ENCODE results near the gene WFS1. TPM values are rescaled to one million over a fixed set of nuclear protein-coding genes. Genes with fewer than 3 reads are reported as not detected.

WFS1 gene
- total RNA-seq, 1 donor from 2014 or later: 91.8 TPM

- DNase-seq (ENCODE audit: extremely low spot score in 2 of 2): no peak
- H3K4me3 ChIP-seq: no peak overlapping the region
- H3K9me3 ChIP-seq: no peaks in the 10 kb centered on the region
- intact Hi-C loops (cut with DNase I): no loop called here
- H3K27ac ChIP-seq: no peak overlapping the region
- no peaks in the 10 kb centered on the region for H3K4me1 ChIP-seq
- no peak for TF ChIP-seq POLR2AphosphoS5 (IDR thresholded peaks at IDR 0.05; ENCODE audit: insufficient read depth in 1 of 2, low read depth in 1 of 2)
- TF ChIP-seq POLR2A (IDR thresholded peaks at IDR 0.05): no peak
- TF ChIP-seq, protein P1, sequence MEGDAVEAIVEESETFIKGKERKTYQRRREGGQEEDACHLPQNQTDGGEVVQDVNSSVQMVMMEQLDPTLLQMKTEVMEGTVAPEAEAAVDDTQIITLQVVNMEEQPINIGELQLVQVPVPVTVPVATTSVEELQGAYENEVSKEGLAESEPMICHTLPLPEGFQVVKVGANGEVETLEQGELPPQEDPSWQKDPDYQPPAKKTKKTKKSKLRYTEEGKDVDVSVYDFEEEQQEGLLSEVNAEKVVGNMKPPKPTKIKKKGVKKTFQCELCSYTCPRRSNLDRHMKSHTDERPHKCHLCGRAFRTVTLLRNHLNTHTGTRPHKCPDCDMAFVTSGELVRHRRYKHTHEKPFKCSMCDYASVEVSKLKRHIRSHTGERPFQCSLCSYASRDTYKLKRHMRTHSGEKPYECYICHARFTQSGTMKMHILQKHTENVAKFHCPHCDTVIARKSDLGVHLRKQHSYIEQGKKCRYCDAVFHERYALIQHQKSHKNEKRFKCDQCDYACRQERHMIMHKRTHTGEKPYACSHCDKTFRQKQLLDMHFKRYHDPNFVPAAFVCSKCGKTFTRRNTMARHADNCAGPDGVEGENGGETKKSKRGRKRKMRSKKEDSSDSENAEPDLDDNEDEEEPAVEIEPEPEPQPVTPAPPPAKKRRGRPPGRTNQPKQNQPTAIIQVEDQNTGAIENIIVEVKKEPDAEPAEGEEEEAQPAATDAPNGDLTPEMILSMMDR (IDR thresholded peaks at IDR 0.05): no peak
- H3K27me3 ChIP-seq: no peaks in the 10 kb centered on the region
- peaks cover 0 to 9% of the 10 kb centered on the region in 2 donors for H3K36me3 ChIP-seq
These were observed 48.6 kb downstream of the WFS1 start for GRCh38 chr4:6318206-6318605.

GRCh38 chr4:6319530-6320150 lies 50.0 kb downstream of the WFS1 start:
- no peak overlapping the region for H3K27ac ChIP-seq
- H3K36me3 ChIP-seq: peaks cover 0 to 9% of the 10 kb centered on the region in 2 donors
- H3K4me1 ChIP-seq: peaks cover 3% of the 10 kb centered on the region
- no peak for TF ChIP-seq POLR2AphosphoS5 (IDR thresholded peaks at IDR 0.05; ENCODE audit: insufficient read depth in 1 of 2, low read depth in 1 of 2)
- TF ChIP-seq, protein P1 (IDR thresholded peaks at IDR 0.05): no peak
- no peak for TF ChIP-seq POLR2A (IDR thresholded peaks at IDR 0.05)
- no peak overlapping the region for H3K4me3 ChIP-seq
- H3K9me3 ChIP-seq: no peaks in the 10 kb centered on the region
- intact Hi-C loops (cut with DNase I): loop anchor here (10.0 kb wide), 1 partner anchor 325 kb away; no protein-coding TSS in a partner anchor
- no peaks in the 10 kb centered on the region for H3K27me3 ChIP-seq
- DNase-seq (ENCODE audit: extremely low spot score in 2 of 2): no peak

DNA sequence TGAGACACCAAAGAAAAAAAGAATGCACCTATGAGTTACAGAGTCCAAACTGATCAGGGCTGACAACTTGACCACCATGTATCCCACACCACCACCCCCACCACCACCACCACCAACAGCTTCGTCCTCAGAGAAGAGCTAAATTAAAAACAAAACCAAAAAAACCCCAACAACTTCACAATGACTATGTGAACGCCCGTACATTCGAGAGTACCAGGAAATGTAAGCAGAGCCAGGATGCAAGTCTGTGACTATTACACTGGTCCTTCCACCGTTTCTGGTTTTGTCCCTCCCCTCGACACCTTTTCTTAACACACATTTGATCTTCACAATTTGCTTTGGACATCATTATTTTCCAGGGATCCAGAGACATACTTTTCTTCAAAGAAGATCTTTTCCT lies 51.0 kb downstream of the WFS1 start:
- peaks cover 12% of the 10 kb centered on the region for H3K4me1 ChIP-seq
- no peaks in the 10 kb centered on the region for H3K9me3 ChIP-seq
- no peak for DNase-seq (ENCODE audit: extremely low spot score in 2 of 2)
- intact Hi-C loops (cut with DNase I): loop anchor here (10.0 kb wide), 1 partner anchor 326 kb away; no protein-coding TSS in a partner anchor
- H3K27me3 ChIP-seq: no peaks in the 10 kb centered on the region
- TF ChIP-seq POLR2A (IDR thresholded peaks at IDR 0.05): no peak
- TF ChIP-seq POLR2AphosphoS5 (IDR thresholded peaks at IDR 0.05; ENCODE audit: insufficient read depth in 1 of 2, low read depth in 1 of 2): no peak
- TF ChIP-seq, protein P1 (IDR thresholded peaks at IDR 0.05): no peak
- H3K36me3 ChIP-seq: peaks cover 0 to 9% of the 10 kb centered on the region in 2 donors
- H3K27ac ChIP-seq: no peak overlapping the region
- no peak overlapping the region for H3K4me3 ChIP-seq

DNA sequence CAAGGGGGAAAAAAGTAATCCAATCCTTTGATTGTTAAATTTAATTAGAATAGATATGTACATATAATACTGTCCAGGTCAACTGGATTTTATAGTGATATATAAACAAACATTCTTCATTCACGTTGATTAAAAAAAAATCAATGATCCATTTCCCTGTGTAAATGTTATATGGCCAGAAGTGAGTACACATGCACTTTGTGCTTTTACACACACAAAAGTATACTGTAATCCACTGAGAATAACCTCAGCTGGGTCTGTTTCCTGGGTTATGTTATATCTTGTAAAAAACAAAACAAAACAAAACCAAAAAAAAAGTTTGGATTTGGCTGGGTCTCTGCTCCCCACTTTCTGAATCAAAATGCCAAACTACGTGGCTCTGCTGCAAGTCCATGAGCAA lies 51.7 kb downstream of the WFS1 start:
- H3K36me3 ChIP-seq: peaks cover 0 to 9% of the 10 kb centered on the region in 2 donors
- intact Hi-C loops (cut with DNase I): loop anchor here (10.0 kb wide), 1 partner anchor 327 kb away; no protein-coding TSS in a partner anchor
- peaks cover 15% of the 10 kb centered on the region for H3K4me1 ChIP-seq
- no peak for DNase-seq (ENCODE audit: extremely low spot score in 2 of 2)
- H3K9me3 ChIP-seq: no peaks in the 10 kb centered on the region
- no peak overlapping the region for H3K27ac ChIP-seq
- no peaks in the 10 kb centered on the region for H3K27me3 ChIP-seq
- TF ChIP-seq, protein P1 (IDR thresholded peaks at IDR 0.05): no peak
- TF ChIP-seq POLR2AphosphoS5 (IDR thresholded peaks at IDR 0.05; ENCODE audit: insufficient read depth in 1 of 2, low read depth in 1 of 2) (no peak), POLR2A (IDR thresholded peaks at IDR 0.05) (no peak)
- H3K4me3 ChIP-seq: no peak overlapping the region

DNA sequence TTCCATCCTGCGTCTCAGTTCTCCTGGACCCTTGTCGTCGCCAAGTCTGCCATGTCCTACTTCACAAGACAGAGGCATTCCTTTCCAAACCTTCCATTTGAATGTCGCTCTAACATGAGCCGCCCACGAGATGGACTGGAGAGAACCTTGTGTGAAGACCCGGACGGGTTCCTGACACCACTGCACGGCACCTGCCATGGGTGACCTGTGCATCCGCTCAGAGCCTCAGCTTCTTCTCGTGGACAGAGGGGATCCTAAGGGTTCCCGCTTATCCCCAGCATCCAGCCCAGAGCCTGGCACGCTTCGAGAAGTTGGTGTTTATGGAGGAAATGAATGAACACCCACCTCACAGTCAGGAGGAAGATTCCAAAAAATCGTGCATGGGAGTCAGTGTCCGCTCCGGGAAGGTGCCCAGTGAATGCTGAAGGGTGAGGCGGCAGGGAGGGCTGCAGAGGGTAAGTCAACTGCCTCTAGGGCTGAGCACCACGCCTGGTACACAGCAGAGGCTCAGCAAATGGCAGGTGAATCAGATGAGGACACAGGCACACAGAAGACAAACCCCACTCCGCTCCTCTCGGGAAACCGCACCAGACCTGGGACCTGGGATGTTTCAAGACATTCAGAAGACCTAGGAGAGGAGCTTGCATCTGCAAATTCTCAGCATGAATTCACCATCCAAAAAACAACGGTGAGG lies 52.6 kb downstream of the WFS1 start:
- peaks cover 0 to 9% of the 10 kb centered on the region in 2 donors for H3K36me3 ChIP-seq
- H3K27ac ChIP-seq: no peak overlapping the region
- intact Hi-C loops (cut with DNase I): loop anchor here (10.0 kb wide), 1 partner anchor 327 kb away; no protein-coding TSS in a partner anchor
- no peak overlapping the region for H3K4me3 ChIP-seq
- TF ChIP-seq, protein P1 (IDR thresholded peaks at IDR 0.05): no peak
- TF ChIP-seq POLR2A (IDR thresholded peaks at IDR 0.05) (no peak), POLR2AphosphoS5 (IDR thresholded peaks at IDR 0.05; ENCODE audit: insufficient read depth in 1 of 2, low read depth in 1 of 2) (no peak)
- DNase-seq (ENCODE audit: extremely low spot score in 2 of 2): no peak
- H3K9me3 ChIP-seq: no peaks in the 10 kb centered on the region
- H3K4me1 ChIP-seq: peaks cover 15% of the 10 kb centered on the region
- H3K27me3 ChIP-seq: no peaks in the 10 kb centered on the region
